ENCODE measurements around the gene SERTAD1.

DNA sequence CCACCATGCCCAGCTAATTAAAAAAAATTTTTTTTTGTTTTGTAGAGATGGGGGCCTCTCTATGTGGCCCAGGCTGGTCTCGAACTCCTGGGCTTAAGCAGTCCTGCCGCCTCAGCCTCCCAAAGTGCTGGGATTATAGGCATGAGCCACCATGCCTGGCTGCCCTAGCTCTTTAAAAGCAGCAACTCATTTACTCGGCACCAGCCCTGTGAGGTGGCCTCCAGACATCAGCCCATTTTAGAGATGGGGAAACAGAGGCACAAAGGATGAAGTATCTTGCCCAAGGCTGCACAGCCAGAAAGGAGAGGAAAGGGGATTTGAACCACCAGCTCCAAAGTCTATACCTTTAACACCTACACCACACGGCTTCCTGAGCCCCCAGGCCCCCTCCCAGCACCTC, 12.9 kb downstream of the SERTAD1 start:
- TF ChIP-seq, protein P1, sequence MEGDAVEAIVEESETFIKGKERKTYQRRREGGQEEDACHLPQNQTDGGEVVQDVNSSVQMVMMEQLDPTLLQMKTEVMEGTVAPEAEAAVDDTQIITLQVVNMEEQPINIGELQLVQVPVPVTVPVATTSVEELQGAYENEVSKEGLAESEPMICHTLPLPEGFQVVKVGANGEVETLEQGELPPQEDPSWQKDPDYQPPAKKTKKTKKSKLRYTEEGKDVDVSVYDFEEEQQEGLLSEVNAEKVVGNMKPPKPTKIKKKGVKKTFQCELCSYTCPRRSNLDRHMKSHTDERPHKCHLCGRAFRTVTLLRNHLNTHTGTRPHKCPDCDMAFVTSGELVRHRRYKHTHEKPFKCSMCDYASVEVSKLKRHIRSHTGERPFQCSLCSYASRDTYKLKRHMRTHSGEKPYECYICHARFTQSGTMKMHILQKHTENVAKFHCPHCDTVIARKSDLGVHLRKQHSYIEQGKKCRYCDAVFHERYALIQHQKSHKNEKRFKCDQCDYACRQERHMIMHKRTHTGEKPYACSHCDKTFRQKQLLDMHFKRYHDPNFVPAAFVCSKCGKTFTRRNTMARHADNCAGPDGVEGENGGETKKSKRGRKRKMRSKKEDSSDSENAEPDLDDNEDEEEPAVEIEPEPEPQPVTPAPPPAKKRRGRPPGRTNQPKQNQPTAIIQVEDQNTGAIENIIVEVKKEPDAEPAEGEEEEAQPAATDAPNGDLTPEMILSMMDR (IDR thresholded peaks at IDR 0.05) = no peak
- no peak for TF ChIP-seq POLR2A (IDR thresholded peaks at IDR 0.05)

All from heart left ventricle (tissue), 13 donors.